Measurements from ENCODE around the gene F2RL1.

Gene F2RL1

DNA sequence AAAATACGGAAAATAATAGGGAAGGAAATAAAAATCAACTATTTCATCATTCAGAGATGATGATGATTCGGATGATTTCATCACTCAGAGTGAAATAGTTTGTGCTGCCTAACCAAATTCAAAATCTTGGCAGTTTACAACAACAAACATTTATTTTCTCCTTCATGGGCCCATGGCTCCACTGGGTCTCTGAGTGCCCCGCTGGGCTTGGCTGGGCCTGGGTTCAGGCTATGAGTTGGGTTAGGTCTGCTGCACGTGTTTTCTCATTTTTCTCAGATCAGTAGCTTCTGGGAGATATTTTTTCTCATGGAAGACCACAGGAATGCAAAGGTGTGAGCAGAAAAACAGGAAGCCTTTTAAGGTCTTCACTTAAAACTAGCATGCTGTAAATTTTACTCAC is 24.0 kb upstream of the F2RL1 start:
- no peak overlapping the region for H3K4me3 ChIP-seq (ENCODE audit: control insufficient read depth, low read depth, low read length)
- TF ChIP-seq, protein P1, sequence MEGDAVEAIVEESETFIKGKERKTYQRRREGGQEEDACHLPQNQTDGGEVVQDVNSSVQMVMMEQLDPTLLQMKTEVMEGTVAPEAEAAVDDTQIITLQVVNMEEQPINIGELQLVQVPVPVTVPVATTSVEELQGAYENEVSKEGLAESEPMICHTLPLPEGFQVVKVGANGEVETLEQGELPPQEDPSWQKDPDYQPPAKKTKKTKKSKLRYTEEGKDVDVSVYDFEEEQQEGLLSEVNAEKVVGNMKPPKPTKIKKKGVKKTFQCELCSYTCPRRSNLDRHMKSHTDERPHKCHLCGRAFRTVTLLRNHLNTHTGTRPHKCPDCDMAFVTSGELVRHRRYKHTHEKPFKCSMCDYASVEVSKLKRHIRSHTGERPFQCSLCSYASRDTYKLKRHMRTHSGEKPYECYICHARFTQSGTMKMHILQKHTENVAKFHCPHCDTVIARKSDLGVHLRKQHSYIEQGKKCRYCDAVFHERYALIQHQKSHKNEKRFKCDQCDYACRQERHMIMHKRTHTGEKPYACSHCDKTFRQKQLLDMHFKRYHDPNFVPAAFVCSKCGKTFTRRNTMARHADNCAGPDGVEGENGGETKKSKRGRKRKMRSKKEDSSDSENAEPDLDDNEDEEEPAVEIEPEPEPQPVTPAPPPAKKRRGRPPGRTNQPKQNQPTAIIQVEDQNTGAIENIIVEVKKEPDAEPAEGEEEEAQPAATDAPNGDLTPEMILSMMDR (IDR thresholded peaks at IDR 0.05; ENCODE audit: control insufficient read depth, insufficient read depth, low read depth, low read length, missing control alignments) = no peak
- no peak for DNase-seq (ENCODE audit: low read depth)

- no peak overlapping the region for H3K4me3 ChIP-seq (ENCODE audit: control insufficient read depth, low read depth, low read length)
- TF ChIP-seq, protein P1 (IDR thresholded peaks at IDR 0.05; ENCODE audit: control insufficient read depth, insufficient read depth, low read depth, low read length, missing control alignments) = no peak
- no peak for DNase-seq (ENCODE audit: low read depth)
Observed at GRCh38 chr5:76799588-76799987, 19.2 kb upstream of the F2RL1 start.

- TF ChIP-seq, protein P1 (IDR thresholded peaks at IDR 0.05; ENCODE audit: control insufficient read depth, insufficient read depth, low read depth, low read length, missing control alignments) = no peak
Observed at GRCh38 chr5:76800579-76800978, 18.3 kb upstream of the F2RL1 start.

GRCh38 chr5:76801159-76801802 is 17.5 kb upstream of the F2RL1 start:
- TF ChIP-seq, protein P1 (IDR thresholded peaks at IDR 0.05; ENCODE audit: control insufficient read depth, insufficient read depth, low read depth, low read length, missing control alignments) = no peak
- H3K4me3 ChIP-seq (ENCODE audit: control insufficient read depth, low read depth, low read length) = no peak overlapping the region
- peak; percentile 75 for DNase-seq (ENCODE audit: low read depth)

More at GRCh38 chr5:76800579-76800978, 18.3 kb upstream of the F2RL1 start:
- DNase-seq (ENCODE audit: low read depth) = no peak
- no peak overlapping the region for H3K4me3 ChIP-seq (ENCODE audit: control insufficient read depth, low read depth, low read length)

DNA sequence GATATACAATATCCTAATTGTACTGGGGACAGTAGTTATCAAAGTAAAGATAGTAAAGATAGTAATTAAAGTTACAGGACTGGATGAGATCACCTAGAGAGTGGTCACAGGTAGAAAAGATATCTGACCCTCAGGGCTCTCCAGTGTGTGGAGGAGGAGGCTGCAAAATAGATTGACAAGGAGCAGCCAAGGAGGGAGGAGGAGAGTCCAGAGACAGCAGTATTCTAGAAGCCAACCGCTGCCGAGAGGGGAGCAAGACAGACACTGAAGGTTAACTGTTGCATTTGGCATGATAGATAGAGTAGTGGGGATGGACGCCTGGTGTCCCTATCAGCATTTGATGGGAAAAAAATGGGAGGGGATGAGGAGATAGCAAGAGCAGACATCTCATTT is 17.0 kb upstream of the F2RL1 start:
- TF ChIP-seq, protein P1 (IDR thresholded peaks at IDR 0.05; ENCODE audit: control insufficient read depth, insufficient read depth, low read depth, low read length, missing control alignments) = no peak
- DNase-seq (ENCODE audit: low read depth) = no peak
- H3K4me3 ChIP-seq (ENCODE audit: control insufficient read depth, low read depth, low read length) = no peak overlapping the region

GRCh38 chr5:76804266-76804665 is 14.6 kb upstream of the F2RL1 start:
- TF ChIP-seq, protein P1 (IDR thresholded peaks at IDR 0.05; ENCODE audit: control insufficient read depth, insufficient read depth, low read depth, low read length, missing control alignments) = no peak
- no peak for DNase-seq (ENCODE audit: low read depth)
- H3K4me3 ChIP-seq (ENCODE audit: control insufficient read depth, low read depth, low read length) = no peak overlapping the region

All from AG09309 (cell line).